ENCODE results near the gene AGTR1.

AGTR1 gene

DNA sequence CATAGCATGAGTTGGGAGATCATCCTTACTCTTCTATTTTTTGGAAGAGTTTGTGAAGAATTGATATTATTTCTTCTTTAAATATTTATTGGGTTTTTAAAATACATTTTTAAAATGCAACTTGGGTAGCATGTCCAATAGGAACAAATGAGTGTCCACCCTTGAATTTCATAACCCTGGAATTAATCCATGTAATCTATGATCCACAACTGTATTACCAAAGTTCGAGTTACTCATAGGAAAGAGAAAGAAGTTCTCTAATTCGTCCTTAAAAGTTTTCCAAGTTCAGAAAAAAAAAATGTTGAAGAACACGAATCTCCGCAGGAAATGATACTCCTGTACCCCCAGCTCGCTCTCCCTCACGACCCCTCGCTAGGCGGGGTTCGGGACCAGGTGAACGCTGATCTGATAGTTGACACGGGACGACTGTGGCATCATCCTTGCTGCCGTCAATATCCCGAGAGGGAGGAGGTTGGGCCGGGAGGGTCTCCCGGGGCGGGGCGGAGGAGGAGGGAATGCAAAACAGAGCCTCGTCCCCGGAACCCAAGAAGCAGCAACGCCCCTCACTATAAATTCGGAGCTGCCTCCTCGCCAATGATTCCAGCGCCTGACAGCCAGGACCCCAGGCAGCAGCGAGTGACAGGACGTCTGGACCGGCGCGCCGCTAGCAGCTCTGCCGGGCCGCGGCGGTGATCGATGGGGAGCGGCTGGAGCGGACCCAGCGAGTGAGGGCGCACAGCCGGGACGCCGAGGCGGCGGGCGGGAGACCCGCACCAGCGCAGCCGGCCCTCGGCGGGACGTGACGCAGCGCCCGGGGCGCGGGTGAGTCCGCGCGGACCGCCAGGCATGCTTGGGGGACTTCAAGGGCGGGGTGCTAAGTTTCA is at the start of gene AGTR1:
Gene AGTR1, plus strand, starts transcription at position 598 of the 884 bp plus-strand sequence. CDS start 43,133 bp downstream, outside the sequence.
- no peak for DNase-seq (ENCODE audit: low read depth in 3 of 3)

DNA sequence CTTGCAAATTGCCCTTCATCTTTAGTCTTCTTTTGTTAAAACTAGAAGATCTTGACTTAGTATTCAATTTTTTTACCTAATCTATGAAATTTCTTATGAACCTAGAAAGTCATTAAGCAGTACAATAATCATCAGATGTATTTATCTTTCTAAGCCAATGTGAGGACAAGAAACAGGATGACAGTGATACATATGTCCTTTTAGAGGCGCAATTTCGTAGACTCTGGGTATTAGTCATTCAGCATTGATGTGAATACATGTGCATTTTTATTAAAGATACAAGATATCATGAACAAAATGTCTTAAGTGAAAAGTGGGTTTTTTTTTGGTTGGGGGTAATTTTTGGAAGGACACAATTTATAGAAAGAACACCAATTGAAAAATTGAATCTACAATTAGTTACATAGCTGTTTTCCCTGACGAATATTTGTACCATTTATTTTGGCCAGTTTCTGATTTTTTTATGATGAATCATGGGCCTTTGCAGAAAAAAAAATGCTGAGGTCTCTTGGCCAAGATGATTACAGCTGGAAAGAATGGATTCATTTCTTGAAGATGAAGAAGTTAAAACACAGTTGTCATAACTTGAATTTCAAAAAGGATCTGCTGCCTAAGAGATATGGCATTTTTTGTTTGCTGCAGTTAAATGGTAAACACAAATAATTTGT is 48.9 kb upstream of the AGTR1 start:
- DNase-seq (ENCODE audit: low read depth in 3 of 3), result no peak

DNA sequence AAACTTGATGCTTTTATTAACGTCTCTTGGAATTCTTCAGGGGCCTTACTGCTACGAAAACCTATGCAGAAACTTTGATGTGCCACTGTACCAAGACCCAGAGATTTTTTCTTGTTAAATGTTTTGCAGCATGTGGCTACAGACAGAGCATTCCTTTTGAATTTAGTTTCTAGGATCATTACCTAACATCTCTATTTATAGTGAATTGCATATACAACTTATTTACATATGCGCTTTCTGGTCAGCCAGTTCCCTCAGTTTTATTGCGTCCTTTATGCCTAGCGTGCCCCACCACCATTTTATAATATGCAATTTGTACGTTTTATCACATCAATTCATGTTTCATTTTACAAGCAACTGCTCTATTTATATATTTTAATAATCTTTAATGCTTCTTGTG is 46.2 kb upstream of the AGTR1 start:
- no peak for DNase-seq (ENCODE audit: low read depth in 3 of 3)

DNA sequence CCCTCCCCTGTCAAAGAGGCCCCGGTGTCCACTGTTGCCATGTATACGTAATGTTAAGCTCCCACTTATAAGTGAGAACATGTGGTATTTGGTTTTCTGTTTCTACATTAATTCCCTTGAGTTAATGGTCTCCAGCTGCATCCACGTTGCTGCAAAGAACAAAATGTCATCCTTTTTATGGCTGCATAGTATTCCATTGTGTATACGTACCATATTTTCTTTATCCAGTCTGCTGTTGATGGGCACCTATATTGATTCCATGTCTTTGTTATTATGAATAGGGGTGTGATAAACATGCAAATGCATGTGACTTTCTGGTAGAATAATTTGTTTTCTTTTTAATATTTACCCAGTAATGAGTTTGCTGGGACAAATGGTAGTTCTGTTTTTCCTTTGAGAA is 43.3 kb upstream of the AGTR1 start:
- no peak for DNase-seq (ENCODE audit: low read depth in 3 of 3)

DNA sequence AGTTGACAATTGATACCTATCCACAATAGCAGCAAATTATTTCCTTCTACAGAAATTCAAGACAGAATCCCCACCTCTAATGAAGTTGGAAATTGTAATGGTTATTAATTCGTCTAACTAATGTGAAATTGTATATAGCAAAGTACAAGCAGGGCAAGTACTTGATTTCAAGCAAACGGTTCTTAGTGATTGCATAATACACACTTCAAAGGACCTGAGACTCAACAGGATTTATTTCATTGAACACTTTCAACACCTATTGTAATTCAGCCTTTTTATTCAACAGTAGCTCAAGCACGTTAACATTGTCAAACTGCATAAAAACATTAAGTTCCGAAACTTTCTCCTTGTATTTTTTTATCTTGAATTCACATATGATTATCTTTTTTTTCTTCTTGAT is 40.2 kb upstream of the AGTR1 start:
- no peak for DNase-seq (ENCODE audit: low read depth in 3 of 3)

DNA sequence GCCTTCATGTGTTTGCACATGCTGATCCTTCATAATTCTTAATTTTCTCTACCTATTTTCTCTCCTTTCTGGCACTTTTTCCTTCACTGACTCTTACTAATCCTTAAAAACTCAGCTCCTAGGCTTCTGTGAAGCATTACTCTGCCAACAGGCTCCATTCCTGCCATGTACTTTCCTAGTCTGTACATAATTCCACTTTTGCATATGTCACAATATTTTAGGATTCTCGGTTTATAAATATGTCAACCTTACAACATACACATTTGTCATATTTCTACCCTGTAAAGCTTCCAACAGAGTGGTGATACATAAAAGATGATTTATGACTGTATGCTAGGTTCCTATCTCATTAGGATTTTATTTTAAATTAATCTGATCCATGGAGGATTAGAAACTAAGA is 38.2 kb upstream of the AGTR1 start:
- DNase-seq (ENCODE audit: low read depth in 3 of 3), result no peak

DNA sequence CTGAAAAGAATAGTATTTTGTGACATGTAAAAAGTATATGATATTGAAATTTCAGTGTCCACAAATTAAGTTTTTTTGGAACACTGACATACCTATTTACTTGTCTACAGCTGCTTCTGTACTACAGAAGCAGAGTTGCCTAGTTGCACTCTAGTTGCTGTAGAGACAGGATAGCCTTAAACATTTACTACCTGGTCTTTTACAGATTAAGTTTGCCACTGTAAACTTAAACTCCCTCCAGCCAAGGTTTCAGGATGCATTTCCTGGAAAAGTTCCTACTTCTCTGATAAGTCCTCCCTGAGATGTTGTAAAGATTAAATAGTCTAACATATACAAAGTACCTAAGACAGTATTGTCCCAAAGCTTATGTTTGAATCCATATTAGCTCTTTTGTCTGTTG is 17.4 kb upstream of the AGTR1 start:
- no peak for DNase-seq (ENCODE audit: low read depth in 3 of 3)

DNA sequence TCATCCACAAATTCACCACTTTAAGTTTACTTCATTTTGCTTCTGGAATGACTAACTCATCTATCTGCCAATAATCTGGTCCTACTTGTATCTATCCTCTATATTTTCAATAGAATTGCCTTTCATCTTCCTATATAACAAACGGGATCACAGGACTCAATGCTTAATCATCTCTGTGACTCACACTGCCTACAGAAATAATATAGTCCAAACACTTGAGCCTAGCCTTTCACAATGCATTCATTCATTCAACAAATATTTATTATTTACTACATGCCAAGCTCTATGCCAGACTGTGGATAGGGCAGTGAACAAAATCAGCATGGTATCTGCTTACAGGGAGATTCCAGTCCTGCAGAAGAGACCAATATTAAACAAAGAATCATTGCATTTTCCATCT is 16.6 kb upstream of the AGTR1 start:
- DNase-seq (ENCODE audit: low read depth in 3 of 3), result no peak

DNA sequence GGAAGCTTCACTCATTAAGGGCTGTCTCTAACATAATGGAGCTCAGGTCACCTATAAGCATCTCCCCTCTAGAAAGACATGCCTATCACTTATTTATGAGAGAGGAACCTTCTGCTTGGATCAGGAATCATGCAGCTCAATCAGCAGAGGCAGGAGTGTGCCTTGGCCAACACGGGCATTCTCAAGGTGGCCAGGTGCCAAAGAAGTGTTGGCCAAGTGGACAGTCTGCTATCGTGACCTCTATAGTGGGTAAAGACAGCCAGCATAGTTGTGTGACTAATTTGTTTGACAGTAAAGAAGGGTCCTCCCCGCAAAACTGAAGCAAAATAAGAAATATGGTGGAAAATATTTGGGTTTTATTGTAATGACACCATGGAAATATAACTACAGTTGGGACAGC is 14.7 kb upstream of the AGTR1 start:
- DNase-seq (ENCODE audit: low read depth in 3 of 3), result no peak

DNA sequence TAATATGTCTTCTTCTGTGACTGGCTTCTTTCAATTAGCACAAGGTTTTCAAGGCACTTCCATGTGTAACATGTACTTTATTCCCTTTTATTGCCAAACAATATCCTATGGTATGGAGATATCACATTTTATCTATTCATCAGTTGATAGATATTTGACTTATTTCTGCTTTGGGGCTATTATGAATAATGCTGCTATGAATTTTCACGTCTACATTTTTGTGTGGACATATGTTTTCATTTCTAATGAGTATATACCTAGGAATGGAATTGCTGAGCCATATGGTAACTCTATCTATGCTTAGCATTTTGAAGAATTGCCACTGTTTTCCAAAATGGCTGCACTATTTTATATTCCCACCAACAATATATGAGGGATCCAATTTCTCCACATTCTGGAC is 3.6 kb upstream of the AGTR1 start:
- no peak for DNase-seq (ENCODE audit: low read depth in 3 of 3)

DNA sequence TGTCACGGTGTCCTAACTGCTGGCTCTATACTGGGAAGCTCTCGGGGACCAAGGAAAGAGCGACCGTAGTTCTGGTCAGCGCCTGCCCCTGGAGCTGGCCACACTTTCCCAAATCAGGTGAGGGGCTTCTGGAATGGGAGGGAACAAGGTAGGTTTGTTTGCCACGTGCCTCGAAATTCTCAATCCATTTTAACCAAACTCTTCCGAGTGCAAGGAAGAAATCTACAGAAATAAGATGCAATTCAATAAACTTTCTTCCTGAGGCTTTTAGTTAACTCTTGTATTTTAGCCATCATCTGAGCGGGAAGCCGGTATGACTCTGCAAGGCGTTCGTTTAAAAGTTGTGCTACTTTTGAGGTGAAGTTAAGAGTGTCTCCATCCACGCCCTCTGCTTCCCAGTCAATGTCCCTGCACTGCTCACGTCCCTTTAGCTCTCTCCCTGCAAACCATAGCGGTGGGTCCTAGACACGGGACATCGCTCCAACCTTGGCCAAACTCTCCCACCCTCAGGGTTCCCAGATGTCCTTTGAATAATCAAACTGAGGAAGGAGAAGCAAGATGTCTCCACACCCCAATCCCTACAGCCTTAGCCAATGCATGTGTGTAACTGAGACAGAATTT is 597 bp downstream of the AGTR1 start:
- no peak for DNase-seq (ENCODE audit: low read depth in 3 of 3)

DNA sequence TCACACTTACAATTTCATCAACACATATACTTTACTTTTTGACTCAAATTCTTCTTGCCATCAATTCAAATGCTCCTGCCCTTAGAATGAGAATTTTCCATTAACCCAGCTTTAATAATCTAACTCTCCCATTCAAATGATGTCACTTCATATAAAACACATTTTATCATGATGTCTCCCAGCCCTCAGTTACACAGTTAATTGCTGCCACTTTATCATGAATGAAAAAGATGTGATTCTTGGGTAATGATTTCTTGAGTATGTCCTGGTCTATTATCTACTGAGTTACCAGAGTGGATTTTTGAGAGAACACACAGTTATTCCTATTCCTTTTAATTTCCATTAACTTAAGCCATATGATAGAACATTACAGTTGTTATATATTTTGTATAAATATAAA is 7.6 kb downstream of the AGTR1 start:
- no peak for DNase-seq (ENCODE audit: low read depth in 3 of 3)

DNA sequence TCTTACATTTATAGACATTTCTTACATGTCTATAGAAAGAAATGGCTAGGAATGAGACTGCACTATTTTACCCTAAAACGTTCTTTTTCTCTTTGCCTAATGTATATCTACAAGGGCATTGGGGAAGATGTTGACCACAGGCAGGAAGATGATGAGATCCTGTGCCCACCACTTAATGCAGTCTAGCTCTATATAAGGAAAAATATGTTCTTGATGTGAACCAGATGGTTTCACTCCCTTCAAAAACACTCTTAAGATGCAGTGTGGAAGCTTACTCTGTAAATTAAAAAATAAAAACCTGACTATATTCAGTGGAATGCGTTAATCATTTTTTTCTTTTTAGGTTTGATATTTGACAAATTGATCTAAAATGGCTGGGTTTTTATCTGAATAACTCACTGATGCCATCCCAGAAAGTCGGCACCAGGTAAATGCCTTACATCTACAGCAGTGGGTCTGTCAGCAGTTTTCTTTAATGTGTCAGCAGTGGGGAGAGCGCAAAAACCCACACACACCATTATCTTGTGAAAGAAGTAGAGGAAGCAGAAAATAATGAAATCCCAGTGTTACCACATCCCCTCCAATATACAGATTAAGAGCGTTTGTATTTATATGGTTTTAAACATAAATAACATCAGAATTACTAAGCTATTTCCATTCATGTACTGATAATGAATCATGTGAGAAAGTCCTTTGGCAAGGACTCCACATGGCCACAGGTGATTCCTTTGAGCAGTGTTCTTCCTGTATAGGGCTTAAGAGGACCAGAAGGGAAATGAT is 10.1 kb downstream of the AGTR1 start:
- no peak for DNase-seq (ENCODE audit: low read depth in 3 of 3)

DNA sequence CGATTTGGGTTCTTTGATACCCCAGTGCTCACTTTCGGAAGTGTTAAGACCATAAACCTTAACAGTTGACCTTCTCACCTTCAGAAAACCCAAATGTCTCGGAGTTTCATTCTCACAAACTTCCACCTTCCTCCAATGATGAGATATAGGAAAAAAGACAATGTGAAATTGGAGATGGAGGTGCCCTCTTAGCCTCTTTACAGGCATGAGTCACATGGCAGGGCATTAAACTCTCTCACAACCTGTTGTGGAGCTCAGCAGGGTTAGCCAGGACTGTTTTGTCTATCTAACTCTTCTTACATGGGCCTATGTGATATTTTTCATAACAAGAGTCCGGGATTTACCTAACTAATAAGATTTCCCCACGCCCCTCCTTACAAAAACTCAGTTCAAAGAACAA is 10.7 kb downstream of the AGTR1 start:
- no peak for DNase-seq (ENCODE audit: low read depth in 3 of 3)

DNA sequence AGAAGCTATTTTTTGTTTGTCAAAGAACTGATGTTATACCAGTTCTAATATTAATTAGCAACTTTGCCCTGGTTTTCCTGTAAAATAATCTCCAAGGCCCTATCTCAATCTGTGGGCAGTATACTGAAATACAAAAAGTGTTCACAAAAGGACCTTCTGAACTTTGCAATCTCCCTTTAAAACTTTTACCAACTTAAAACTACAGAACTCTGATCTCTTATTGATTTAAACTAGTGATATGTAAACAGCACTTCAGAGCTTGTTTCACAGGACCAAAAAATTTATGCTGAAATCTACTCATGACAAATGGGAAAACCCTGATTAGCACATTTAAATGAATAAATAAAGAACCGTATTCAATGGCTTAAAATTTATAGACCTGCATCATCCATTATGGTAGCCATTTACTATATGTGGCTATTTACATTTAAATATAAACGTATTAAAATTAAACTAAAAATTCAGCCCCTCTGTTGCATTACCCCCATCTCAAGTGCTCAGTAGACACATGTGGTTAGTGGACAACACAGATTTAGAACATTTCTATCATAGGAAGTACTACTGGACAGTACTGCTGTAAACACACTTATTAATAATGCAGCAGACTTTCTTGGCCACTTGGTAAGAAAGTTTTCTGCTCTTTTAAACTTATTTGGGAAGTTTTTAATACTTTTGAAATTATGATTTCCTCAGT is 12.0 kb downstream of the AGTR1 start:
- no peak for DNase-seq (ENCODE audit: low read depth in 3 of 3)

DNA sequence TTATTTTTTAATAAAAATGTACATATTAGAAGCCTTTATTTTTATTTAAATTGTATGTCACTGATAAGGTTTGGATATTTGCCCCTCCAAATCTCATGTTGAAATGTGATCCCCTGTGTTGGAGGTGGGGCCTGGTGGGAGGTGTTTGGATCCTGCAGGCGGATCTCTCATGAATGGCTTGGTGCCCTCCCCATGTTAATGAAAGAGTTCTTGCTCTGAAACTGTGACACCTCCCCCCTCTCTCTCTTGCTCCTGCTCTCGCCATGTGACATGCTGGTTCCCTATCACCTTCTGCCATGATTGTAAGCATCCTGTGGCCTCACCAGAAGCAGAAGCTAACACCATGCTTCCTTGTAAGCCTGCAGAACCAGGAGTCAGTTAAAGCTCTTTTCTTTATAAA is 13.0 kb downstream of the AGTR1 start:
- DNase-seq (ENCODE audit: low read depth in 3 of 3), result no peak

DNA sequence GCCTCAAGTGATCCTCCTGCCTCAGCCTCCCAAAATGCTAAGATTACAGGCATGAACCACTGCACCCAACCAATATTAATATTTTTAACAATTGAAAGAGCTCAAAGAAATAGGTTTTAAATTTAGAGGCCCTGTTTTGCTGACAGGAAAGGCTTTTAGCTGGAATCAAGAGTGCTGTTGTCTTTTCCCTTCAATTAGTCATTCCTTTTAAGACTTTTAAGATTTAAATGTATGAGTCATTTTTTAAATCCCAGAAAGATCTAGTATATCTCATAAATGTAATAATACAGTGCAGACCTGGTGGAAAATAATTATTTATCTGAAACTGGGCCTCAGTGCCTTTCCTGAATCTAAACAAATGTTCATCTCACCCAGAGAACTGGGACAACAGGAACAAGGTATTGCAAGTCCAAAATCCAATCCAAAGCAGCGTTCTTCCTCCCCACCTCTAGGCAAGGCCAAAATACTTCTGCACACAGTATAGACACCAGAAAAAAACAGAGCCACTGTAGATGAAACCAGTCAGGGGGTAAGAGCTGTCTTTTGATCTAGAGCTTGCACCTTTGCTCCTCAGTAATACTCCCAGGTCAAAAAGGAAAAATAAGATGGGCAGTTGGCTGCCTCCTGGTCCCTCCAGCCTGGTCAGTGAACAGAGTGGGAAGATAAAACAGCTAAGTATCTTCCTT is 14.4 kb downstream of the AGTR1 start:
- DNase-seq (ENCODE audit: low read depth in 3 of 3), result no peak

DNA sequence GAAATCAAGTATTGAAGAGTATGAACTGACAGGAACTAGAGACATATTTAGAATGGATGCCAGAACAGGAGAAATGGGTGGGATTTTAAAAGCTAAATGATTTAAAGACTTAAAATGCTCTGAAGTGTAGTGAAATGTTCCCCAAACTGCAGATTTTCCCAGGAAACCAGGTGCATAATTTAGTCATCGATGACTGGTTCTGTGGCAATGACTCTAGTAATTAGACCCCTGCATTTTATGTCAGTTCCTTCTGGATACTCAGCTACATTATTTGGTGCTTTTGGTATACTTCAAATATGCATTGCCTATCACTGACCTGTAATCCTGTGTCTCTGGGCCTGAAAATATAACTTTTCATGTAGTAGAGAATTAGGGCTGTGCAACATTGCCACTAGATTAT is 16.8 kb downstream of the AGTR1 start:
- DNase-seq (ENCODE audit: low read depth in 3 of 3), result no peak

DNA sequence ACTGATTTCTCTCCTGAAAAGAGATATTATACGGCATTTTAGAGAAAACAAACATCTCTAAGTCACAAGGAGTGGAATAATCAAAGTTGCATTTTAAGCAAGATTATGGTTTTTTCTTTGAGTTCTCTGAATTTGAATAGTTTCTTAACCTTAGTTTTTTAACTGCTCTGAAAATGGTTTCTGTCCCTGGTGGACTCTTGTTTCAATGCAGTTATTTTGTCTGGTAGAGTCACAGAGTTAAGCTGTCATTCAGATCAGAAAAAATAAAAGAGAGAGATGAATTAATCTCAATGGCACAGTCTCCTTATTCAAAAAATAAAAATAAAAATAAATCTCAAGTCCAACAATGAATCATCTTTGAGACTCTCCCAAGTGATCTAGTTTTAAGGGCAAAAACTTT is 19.0 kb downstream of the AGTR1 start:
- no peak for DNase-seq (ENCODE audit: low read depth in 3 of 3)

DNA sequence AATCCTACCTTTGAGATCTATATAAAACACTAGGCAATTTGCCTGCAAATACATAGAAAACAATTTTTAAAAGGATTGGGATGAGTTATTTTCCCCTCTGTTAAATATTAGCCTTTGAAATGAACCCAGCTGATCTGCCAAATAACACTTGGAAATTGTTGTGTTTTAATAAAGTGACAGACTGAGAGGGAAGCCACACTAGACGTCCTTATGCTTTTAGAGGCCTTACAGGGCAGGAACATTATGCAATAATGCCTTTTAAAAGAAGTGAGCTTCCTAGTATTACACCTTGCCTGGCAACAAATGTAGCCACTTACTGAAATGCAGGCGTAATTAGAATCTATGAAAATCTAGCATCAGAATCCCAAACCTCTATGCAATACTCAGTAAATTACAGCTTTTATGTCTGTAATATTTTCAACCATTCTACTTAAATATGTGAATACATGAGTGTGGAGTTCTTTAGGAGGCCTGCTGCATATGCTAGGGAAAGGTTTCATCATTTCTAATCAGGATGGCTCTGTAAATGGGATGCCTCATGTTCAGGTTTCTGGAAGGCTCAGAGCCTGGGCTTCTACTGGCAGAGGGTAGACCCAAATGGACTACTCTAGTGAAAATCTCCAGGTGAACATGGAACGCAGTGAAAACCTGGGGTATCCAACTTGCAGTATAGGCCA is 20.3 kb downstream of the AGTR1 start:
- DNase-seq (ENCODE audit: low read depth in 3 of 3), result no peak

Data from stimulated activated CD4-positive, alpha-beta T cell treated with anti-CD3 and anti-CD28 coated beads, TNF-alpha, amount 100 ng/mL, for 24 hours (primary cell).